Natural killer cell (primary cell): ENCODE data around the gene SS18. TPM values are rescaled to one million over a fixed set of nuclear protein-coding genes. Genes with fewer than 3 reads are reported as not detected.

Experiments
- ATAC-seq, 3 donors: fragments of 150-1000 bp in 2 of 3; fragments of 200-7000 bp in 1 of 3; cut with Tn5 transposase; 1 replicate in 1 of 3; 2 replicates in 2 of 3; pipeline ENCODE4 v1.10.0; 2021; ENCODE audit warnings: mild to moderate bottlenecking in 2 of 3, moderate library complexity in 2 of 3
- DNase-seq, 2 donors: peaks; one replicate each; pipeline versions ENCODE4 v3.0.0 to v3.0.0-alpha.2; 2013 to 2021; ENCODE audit warnings: mixed read lengths in 1 of 2
- H3K27ac ChIP-seq: one replicate; pipeline ENCODE4 v1.5.1; 2013; ENCODE audit warnings: mild to moderate bottlenecking, low read length
- H3K27me3 ChIP-seq: one replicate; pipeline ENCODE4 v1.6.1; 2013; ENCODE audit warnings: low read length; ENCODE audit not compliant: control insufficient read depth, insufficient read depth
- H3K36me3 ChIP-seq: one replicate; pipeline ENCODE4 v1.6.1; 2013; ENCODE audit warnings: low read length; ENCODE audit not compliant: control insufficient read depth, insufficient read depth
- H3K4me1 ChIP-seq: one replicate; pipeline ENCODE4 v1.6.1; 2013; ENCODE audit warnings: low read length; ENCODE audit not compliant: control insufficient read depth, insufficient read depth
- H3K4me3 ChIP-seq: one replicate; pipeline ENCODE4 v1.5.1; 2013; ENCODE audit warnings: low read length
- H3K9me3 ChIP-seq: one replicate; pipeline ENCODE4 v1.6.1; 2013; ENCODE audit warnings: low read length; ENCODE audit not compliant: control insufficient read depth, insufficient read depth
- H3K27ac Mint-ChIP-seq, 2 donors: one replicate each; pipeline ENCODE4 v1.8.0; 2022; ENCODE audit warnings: mild to moderate bottlenecking in 2 of 2, mixed read lengths in 2 of 2, moderate library complexity in 1 of 2
- H3K27me3 Mint-ChIP-seq, 2 donors: one replicate each; pipeline ENCODE4 v1.8.0; 2022; ENCODE audit warnings: low read depth in 2 of 2, mixed read lengths in 2 of 2
- H3K36me3 Mint-ChIP-seq: one replicate; pipeline ENCODE4 v1.8.0; 2022; ENCODE audit warnings: mixed read lengths
- H3K4me1 Mint-ChIP-seq, 2 donors: one replicate each; pipeline ENCODE4 v1.8.0; 2022; ENCODE audit warnings: mixed read lengths in 2 of 2
- H3K4me3 Mint-ChIP-seq: one replicate; pipeline ENCODE4 v1.8.0; 2022; ENCODE audit warnings: mild to moderate bottlenecking, moderate library complexity, mixed read lengths
- H3K9me3 Mint-ChIP-seq, 2 donors: one replicate each; pipeline ENCODE4 v1.8.0; 2022; ENCODE audit warnings: mixed read lengths in 2 of 2
- WGBS: methylation state at CpG from one replicate; pipeline ENCODE4 v1.1.7; 2013; ENCODE audit warnings: missing lambda C conversion rate; ENCODE audit not compliant: insufficient coverage; 5-methylcytosine and 5-hydroxymethylcytosine counted together
- intact Hi-C: fragments of 100-400 bp; cut with micrococcal nuclease; formaldehyde crosslinking; loops from one replicate; pipeline ENCODE4 v1.14.2; 2022
- total RNA-seq, 4 donors: library from RNA; stranded (reverse); fragments of 120-200 nt in 1 of 4; gene quantifications; one replicate each; pipeline versions ENCODE4 v1.2.3 to v1.2.4, GENCODE V29; 2013 to 2022
- TF ChIP-seq, protein P1 (sequence below): fragments of 200-600 bp; IDR thresholded peaks from one replicate; pipeline ENCODE4 v1.8.0; 2022; ENCODE audit warnings: antibody characterized with exemption

SS18 gene
- total RNA-seq, 3 donors from 2014 or later (not counting 1 experiment from before 2014, with no cell fraction given): 72.2 to 92.2 (median 77.7) TPM

DNA sequence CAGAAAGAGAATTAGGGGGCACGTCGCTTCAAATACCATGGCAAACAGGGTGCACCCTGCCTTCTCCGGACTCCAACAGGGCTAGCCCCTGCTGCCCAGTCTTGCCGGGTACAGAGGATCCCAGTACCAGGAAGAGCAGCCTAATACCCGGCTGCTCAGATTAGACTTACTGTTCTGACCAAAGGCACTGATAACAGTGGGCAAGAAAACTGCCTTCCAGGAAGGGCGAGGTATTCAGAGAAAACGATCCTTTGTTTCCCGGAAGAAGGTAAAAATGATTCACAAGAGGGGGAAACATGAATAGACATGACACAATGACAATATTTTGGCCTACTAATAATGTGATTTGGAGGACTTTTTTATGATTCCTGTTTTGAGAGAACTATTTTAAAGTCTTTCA, 99.9 kb downstream of the SS18 start:
- TF ChIP-seq, protein P1, sequence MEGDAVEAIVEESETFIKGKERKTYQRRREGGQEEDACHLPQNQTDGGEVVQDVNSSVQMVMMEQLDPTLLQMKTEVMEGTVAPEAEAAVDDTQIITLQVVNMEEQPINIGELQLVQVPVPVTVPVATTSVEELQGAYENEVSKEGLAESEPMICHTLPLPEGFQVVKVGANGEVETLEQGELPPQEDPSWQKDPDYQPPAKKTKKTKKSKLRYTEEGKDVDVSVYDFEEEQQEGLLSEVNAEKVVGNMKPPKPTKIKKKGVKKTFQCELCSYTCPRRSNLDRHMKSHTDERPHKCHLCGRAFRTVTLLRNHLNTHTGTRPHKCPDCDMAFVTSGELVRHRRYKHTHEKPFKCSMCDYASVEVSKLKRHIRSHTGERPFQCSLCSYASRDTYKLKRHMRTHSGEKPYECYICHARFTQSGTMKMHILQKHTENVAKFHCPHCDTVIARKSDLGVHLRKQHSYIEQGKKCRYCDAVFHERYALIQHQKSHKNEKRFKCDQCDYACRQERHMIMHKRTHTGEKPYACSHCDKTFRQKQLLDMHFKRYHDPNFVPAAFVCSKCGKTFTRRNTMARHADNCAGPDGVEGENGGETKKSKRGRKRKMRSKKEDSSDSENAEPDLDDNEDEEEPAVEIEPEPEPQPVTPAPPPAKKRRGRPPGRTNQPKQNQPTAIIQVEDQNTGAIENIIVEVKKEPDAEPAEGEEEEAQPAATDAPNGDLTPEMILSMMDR: no peak
- H3K4me1 ChIP-seq: no peaks in the 10 kb centered on the region
- ATAC-seq: no peak
- Mint-ChIP-seq H3K36me3 (no peaks in the 10 kb centered on the region), H3K4me3 (no peak overlapping the region), H3K9me3 (no peaks in the 10 kb centered on the region), H3K27ac (no peak overlapping the region), H3K27me3 (peaks cover 5% of the 10 kb centered on the region in 2 donors), H3K4me1 (no peaks in the 10 kb centered on the region)
- H3K27ac ChIP-seq: no peak overlapping the region
- H3K9me3 ChIP-seq: no peaks in the 10 kb centered on the region
- no peak for DNase-seq
- H3K36me3 ChIP-seq: no peaks in the 10 kb centered on the region
- WGBS: 95% methylated on average over 8 of the region's 8 CpGs
- no peak overlapping the region for H3K4me3 ChIP-seq
- H3K27me3 ChIP-seq: no peaks in the 10 kb centered on the region
- intact Hi-C loops: no loop called here

DNA sequence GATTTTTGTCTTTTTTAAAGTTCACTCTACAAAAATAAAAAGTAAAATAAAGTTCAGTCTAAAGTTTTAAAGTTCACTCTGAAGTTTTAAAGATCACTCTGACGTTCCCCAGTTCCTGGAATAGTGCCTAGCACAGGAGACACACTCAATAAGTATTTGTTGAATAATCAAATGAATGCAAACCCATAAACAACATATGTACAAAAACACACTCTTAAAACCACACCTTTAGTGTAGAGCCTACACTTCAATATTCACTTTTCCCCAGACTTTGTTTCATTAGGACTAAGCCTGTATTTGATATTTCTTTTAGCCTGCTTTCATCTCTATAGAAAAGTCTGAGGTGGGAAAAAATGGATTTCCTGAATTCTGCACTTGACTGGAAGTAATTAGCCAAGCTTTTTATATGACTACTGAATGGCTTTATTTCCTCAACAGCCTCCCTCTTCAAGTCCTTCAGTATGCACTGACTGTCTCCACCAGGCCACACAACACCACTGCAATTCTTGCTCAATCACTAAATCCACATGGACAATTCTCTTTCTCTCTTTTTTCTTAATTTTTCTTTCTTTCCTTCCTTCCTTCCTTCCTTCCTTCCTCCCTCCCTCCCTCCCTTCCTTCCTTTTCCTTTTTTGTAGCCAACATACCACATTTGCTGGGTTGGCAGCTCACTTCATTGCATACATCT, 104.6 kb downstream of the SS18 start:
- 20% methylated on average over 1 of the region's 1 CpG for WGBS
- no peaks in the 10 kb centered on the region for H3K9me3 ChIP-seq
- TF ChIP-seq, protein P1: no peak
- intact Hi-C loops: no loop called here
- Mint-ChIP-seq H3K36me3 (no peaks in the 10 kb centered on the region), H3K4me1 (no peaks in the 10 kb centered on the region), H3K27me3 (peaks cover 0 to 2% of the 10 kb centered on the region in 2 donors), H3K4me3 (no peak overlapping the region), H3K9me3 (no peaks in the 10 kb centered on the region), H3K27ac (no peak overlapping the region)
- DNase-seq (no peak), ATAC-seq (no peak)
- H3K4me1 ChIP-seq: no peaks in the 10 kb centered on the region
- H3K36me3 ChIP-seq: no peaks in the 10 kb centered on the region
- no peak overlapping the region for H3K27ac ChIP-seq
- H3K27me3 ChIP-seq: no peaks in the 10 kb centered on the region
- no peak overlapping the region for H3K4me3 ChIP-seq

DNA sequence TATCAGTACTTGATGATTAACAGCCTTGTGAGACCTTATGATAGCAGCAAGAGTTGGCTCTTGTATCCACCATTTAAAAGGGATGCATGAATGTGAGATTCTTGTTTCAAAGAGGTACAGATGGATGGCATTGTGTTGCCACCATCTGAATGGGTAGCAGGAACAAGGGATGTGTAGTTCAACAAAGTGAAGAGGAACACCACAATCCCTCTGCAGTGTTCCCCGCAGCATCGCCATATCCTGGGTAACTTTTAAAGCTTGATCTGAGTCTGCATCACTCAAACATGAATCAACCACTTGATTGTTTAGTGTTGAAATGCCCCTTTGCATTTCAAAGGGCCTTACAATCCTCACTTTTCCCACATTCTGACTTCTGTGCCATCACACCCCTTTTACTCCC, 106.7 kb downstream of the SS18 start:
- Mint-ChIP-seq H3K36me3 (no peaks in the 10 kb centered on the region), H3K27me3 (no peaks in the 10 kb centered on the region), H3K27ac (no peak overlapping the region), H3K4me3 (no peak overlapping the region), H3K9me3 (no peaks in the 10 kb centered on the region), H3K4me1 (peaks cover 5 to 6% of the 10 kb centered on the region in 2 donors)
- WGBS: 97% methylated on average over 2 of the region's 2 CpGs
- H3K4me1 ChIP-seq: no peaks in the 10 kb centered on the region
- intact Hi-C loops: no loop called here
- H3K9me3 ChIP-seq: no peaks in the 10 kb centered on the region
- TF ChIP-seq, protein P1: no peak
- H3K36me3 ChIP-seq: no peaks in the 10 kb centered on the region
- ATAC-seq: no peak
- DNase-seq: no peak
- no peaks in the 10 kb centered on the region for H3K27me3 ChIP-seq
- H3K4me3 ChIP-seq: no peak overlapping the region
- no peak overlapping the region for H3K27ac ChIP-seq

- H3K27ac Mint-ChIP-seq: no peak overlapping the region
These were observed 107.5 kb downstream of the SS18 start for GRCh38 chr18:25982961-25983360.

More at GRCh38 chr18:25982961-25983360, 107.5 kb downstream of the SS18 start:
- Histone ChIP-seq H3K27me3 (no peaks in the 10 kb centered on the region), H3K36me3 (no peaks in the 10 kb centered on the region), H3K9me3 (no peaks in the 10 kb centered on the region), H3K4me3 (no peak overlapping the region), H3K4me1 (peaks cover 3% of the 10 kb centered on the region), H3K27ac (no peak overlapping the region)
- peaks cover 6 to 8% of the 10 kb centered on the region in 2 donors for H3K4me1 Mint-ChIP-seq
- no peaks in the 10 kb centered on the region for H3K9me3 Mint-ChIP-seq
- ATAC-seq: no peak
- 89% methylated on average over 3 of the region's 3 CpGs for WGBS
- H3K27me3 Mint-ChIP-seq: no peaks in the 10 kb centered on the region
- intact Hi-C loops: no loop called here
- TF ChIP-seq, protein P1: no peak
- no peak overlapping the region for H3K4me3 Mint-ChIP-seq
- DNase-seq: no peak
- no peaks in the 10 kb centered on the region for H3K36me3 Mint-ChIP-seq
